IPS-11a (cell line): Measurements from ENCODE around the gene NEU3.
"Not testable (repeated sequence)": the region's sequence is repeated elsewhere in the genome, so short reads cannot be mapped to it uniquely, and the experiment has no call there.

Source experiments
- H3K4me3 ChIP-seq: one replicate; pipeline ENCODE4 v1.5.1; 2013; ENCODE audit warnings: low read depth, low read length, control low read depth

The NEU3 gene

DNA sequence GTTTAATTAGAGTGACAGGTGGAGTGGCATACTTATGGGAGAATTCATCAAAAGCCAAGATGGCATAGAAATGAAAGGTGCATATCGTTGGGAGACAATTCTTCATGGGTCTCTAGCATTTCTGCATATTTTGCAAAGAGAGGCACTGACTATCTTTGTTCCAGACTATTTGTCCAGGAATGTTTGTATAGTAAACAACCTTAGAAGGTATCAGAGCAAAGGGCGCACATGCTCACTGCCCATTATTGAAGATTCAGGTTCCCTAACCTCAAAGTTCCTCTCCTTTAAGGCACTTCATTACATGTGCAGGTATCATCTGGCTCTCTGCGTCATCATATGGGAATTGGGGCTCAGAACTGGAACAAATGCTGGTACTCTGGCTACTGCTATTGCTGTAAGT, 4.7 kb upstream of the NEU3 start:
- no peak overlapping the region for H3K4me3 ChIP-seq

- H3K4me3 ChIP-seq: no peak overlapping the region
Observed at GRCh38 chr11:74984730-74985129, 4.0 kb upstream of the NEU3 start.

DNA sequence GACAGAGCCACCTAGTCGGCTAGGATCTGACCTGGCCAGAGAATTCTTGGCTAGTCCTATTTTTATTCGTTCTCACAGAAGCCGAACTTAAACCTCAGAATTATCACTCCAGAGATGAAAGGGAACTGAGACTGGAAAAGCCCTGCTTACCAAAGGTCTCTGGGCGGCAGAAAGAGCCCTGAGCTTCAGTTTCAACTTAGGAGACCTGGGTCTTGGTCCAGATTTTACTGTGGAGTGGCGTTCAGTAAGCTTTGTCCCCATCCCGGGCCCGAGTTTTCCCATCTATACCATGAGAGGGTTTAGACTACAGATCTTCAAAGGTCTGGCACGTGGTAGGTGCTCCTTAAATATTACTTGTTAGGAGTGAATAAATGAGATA, 516 bp downstream of the NEU3 start:
- H3K4me3 ChIP-seq: peak overlapping the region; percentile 74

DNA sequence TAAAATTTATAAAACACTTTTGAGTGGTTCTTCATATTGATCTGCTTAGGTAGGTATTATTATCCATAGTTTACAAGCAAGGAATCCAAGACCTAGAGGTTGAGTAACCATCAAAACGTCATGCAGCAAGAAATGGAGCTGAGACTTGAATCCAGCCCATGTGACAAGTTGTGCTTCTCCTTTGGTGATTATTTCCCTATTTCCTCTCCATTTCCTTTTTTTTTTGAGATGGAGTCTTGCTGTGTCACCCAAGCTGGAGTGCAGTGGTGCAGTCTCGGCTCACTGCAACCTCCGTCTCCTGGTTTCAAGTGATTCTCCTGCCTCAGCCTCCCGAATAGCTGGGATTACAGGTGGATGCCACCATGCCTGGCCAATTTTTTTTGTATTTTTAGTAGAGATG, 1.4 kb downstream of the NEU3 start:
- H3K4me3 ChIP-seq: not testable (repeated sequence)

DNA sequence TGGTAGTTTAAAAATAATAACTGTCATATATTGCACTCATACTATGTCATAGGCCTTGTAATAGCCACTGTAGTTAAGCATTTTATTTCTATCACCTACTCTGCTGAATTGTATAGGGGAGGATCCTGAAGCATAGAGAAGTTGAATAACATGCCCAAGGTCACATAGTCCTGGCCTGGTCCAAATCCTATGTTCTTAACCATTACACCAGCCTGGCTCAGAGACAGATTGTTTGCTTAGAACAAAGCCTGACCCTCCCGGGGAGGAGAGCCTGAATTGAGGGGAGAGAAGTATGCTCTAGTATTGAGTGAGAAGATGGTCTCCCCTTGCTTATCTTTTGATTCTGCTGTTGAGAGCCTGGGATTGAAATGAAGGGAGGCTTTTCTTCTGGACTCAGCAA, 2.2 kb downstream of the NEU3 start:
- no peak overlapping the region for H3K4me3 ChIP-seq

GRCh38 chr11:74992852-74993251, 4.1 kb downstream of the NEU3 start:
- H3K4me3 ChIP-seq: no peak overlapping the region

DNA sequence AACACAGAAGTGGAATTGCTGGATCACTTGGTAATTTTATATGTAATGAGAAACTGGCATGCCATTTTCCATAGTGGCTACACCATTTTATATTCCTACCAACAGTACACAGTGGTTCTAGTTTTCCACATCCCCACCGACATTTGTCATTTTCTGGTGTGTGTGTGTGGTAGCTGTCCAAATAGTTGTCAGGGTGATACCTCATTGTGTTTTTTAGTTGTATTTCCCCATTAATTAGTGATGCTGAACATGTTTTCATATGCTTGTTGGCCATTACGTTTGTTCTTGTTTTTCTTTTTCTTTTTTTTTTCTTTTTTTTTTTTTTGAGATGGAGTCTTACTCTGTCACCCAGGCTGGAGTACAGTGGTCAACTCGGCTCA, 12.2 kb downstream of the NEU3 start:
- H3K4me3 ChIP-seq: no peak overlapping the region

GRCh38 chr11:75001686-75002085, 13.0 kb downstream of the NEU3 start:
- H3K4me3 ChIP-seq: no peak overlapping the region

DNA sequence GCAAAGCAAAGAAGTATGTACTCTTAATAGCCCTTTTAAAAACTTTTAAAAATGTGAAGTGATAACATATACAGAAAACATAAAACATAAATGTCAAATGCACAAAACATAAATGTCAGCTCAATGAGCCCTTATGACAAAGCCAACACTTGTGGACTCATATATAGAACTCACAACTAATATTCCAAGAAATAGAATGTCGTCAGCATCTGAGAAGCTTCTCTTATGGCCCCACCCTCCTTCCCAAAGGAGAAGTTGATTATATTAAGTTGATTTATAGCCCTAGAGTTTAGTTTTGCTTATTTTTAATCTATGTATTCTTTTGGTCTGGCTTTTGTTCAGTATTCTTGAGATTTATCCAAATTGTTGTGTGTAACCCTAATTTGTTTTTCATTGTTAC, 13.8 kb downstream of the NEU3 start:
- H3K4me3 ChIP-seq: no peak overlapping the region

DNA sequence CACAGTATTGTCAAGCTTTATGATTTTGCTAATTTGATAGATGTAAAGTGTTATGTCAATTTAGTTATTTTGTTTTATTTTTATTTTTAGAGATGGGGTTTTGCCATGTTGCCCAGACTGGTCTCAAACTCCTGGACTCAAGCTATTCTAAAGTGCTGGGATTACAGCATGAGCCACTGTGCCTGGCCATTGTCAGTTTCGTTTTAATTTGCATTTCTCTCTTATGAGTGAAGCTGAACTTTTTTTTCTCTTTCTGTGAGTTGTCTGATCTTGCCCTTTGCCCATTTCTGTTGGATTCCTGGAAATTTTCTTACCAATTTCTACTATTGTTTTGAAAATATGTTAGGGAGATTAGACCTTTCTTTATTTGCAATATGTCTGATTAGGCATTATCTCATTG, 15.5 kb downstream of the NEU3 start:
- no peak overlapping the region for H3K4me3 ChIP-seq

GRCh38 chr11:75011357-75011756, 22.6 kb downstream of the NEU3 start:
- H3K4me3 ChIP-seq: no peak overlapping the region

DNA sequence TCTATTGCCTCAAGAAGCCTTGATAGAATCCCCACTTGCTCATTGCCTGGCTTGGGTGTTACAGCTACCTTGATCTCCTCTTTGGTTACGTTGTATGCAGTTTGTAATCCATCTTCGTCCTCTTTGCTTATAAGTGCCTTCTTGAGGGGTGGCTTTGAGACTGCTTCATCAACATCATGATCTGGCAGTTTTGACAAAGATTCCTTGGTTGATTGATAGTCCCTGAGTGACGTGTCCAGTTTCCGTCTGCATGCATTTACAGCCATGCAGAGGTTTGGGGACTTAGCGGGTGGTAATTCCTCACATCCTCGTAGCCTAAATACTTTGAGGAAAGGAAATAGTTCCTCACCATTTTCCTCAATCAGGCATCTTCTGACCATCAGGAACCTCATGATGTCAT, 23.1 kb downstream of the NEU3 start:
- H3K4me3 ChIP-seq: no peak overlapping the region

GRCh38 chr11:75013051-75013450, 24.3 kb downstream of the NEU3 start:
- H3K4me3 ChIP-seq: no peak overlapping the region

- H3K4me3 ChIP-seq: no peak overlapping the region
Observed at GRCh38 chr11:75014129-75014528, 25.4 kb downstream of the NEU3 start.

DNA sequence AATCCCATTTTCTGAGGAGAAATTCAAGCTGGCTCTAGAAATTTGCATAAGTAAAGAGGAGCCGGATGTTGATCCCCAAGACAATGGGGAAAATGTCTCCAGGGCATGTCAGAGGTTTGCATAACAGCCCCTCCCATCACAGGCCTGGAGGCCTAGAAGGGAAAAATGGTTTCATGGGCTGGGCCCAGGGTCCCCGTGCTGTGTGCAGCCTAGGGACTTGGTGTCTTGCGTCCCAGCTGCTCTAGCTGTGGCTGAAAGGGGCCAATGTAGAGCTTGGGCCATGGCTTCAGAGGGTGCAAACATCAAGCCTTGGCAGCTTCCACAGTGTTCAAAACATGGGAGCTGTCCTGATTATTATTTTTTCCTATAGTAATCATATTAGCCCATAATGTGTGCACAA, 30.5 kb downstream of the NEU3 start:
- H3K4me3 ChIP-seq: not testable (repeated sequence)

DNA sequence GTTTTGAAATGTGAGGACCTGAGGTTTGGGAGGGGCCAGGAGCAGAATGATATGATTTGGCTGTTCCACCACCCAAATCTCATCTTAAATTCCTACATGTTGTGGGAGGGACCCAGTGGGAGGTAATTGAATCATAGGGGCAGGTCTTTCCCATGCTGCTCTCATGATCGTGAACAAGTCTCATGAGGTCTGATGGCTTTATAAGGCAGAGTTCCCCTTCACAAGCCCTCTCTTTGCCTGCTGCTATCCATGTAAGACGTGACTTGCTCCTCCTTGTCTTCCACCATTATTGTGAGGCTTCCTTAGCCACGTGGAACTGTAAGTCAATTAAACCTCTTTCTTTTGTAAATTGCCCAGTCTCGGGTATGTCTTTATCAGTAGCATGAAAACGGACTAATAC, 31.6 kb downstream of the NEU3 start:
- H3K4me3 ChIP-seq: not testable (repeated sequence)

GRCh38 chr11:75022296-75022695, 33.6 kb downstream of the NEU3 start:
- H3K4me3 ChIP-seq: no peak overlapping the region

DNA sequence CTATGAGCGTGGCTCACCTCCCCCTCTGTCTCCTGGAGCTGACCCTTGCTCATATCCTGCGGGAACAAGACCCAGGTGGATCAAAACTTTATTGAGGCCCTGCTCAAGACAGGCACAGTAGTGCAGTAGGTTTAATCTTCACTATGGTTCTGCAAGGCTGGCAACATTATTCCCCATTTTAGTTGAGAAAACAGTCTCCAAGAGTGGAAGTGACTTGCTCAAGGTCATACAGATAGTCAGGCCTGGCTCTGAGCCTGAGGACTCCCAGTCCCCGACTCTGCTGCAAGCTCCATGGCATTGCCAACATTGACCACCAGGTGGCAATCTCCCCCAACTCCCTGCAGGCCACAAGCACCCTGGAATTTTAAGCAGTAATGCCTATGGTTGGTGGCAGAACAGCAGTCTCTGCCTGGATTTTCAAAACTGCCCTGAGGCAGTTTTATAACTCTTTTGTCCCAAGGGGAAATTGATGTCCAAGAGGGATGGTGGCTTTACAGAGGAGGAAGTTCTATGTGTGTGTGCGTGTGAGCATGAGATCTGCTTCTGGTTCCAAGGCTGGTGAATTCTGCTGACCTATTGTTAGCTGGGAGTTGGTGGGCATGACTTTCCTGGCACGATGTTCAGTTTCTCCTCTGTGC, 34.1 kb downstream of the NEU3 start:
- H3K4me3 ChIP-seq: no peak overlapping the region

GRCh38 chr11:75023446-75024067, 34.8 kb downstream of the NEU3 start:
- no peak overlapping the region for H3K4me3 ChIP-seq

GRCh38 chr11:75024068-75024449, 35.3 kb downstream of the NEU3 start:
- H3K4me3 ChIP-seq: no peak overlapping the region

GRCh38 chr11:75024764-75025211, 36.1 kb downstream of the NEU3 start:
- no peak overlapping the region for H3K4me3 ChIP-seq

DNA sequence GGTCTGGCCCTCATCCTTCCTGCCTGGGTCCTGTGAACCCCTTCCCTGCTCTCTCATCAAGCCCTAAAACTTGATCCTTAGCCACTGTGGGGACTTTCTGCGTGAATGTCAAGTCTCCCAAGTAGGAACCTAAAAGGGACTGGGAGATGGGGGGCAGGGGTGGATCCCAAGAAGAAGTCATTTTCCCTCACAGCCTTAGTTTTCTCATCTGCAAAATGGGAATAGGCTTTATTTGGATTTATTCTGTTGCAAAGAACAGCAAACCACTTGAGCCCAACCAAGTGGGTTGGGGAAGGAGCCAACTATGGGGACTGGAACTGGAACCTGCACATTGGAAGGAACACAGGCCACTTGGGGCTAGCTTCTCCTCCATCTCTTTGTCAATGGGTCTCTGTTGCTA, 36.8 kb downstream of the NEU3 start:
- H3K4me3 ChIP-seq: no peak overlapping the region

DNA sequence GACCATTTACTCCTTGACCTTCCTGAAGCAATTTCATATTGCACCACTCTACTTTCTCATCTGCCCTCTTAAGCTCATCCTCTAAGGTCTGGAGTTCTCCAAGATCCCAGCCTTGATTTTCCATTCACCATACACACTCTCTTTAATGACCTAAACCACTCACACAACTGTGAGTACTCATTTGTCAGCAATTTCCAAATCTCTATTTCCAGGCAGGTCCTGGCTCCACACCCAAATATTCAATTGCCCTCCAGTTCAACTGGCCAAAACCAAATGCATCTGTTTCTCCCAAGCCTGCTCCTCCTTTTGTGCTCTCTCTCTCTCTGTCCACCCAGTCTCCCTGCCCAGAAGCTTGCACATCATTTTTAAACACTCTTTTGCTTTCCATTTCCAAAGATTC, 39.6 kb downstream of the NEU3 start:
- no peak overlapping the region for H3K4me3 ChIP-seq
